Stimulated activated CD8-positive, alpha-beta memory T cell treated with anti-CD3 and anti-CD28 coated beads, Interleukin-7, amount 100 ng/mL, for 4 hours (primary cell): ENCODE measurements around the gene FAM131A.

ENCODE experiments used
- DNase-seq, 2 donors: peaks; one replicate each; pipeline ENCODE4 v3.0.0-alpha.2; 2020; ENCODE audit warnings: low read depth in 2 of 2

Gene FAM131A

GRCh38 chr3:184395320-184395660, 57.9 kb downstream of the FAM131A start:
- DNase-seq, result no peak
